Astrocyte of the cerebellum (primary cell): ENCODE results near the gene PALM.
"Not testable (repeated sequence)": the region's sequence is repeated elsewhere in the genome, so short reads cannot be mapped to it uniquely, and the experiment has no call there.

Experiments
- DNase-seq: peaks from one replicate; pipeline ENCODE4 v3.0.0-alpha.2; 2011; ENCODE audit warnings: low read depth
- H3K4me3 ChIP-seq: 2 replicates; pipeline ENCODE4 v1.5.1; 2011; ENCODE audit warnings: mild to moderate bottlenecking, low read depth, low read length, moderate library complexity
- CTCF ChIP-seq: IDR thresholded peaks from 2 replicates; pipeline ENCODE4 v1.5.1; 2012; ENCODE audit warnings: low read length, low read depth, moderate library complexity, mild to moderate bottlenecking; ENCODE audit errors: missing control alignments
- in situ Hi-C: cut with HindIII; loops from 2 replicates; pipeline ENCODE4 v1.10.0; 2017; ENCODE audit warnings: low sequenced_read_pairs

The PALM gene

GRCh38 chr19:687569-688166 is 21.1 kb upstream of the PALM start:
- DNase-seq = no peak
- no peak overlapping the region for H3K4me3 ChIP-seq
- in situ Hi-C loops = no loop called here
- no peak for TF ChIP-seq CTCF

- H3K4me3 ChIP-seq = no peak overlapping the region
- TF ChIP-seq CTCF = no peak
- DNase-seq = no peak
- in situ Hi-C loops = no loop called here
These were observed 20.5 kb upstream of the PALM start for GRCh38 chr19:688214-688613.

GRCh38 chr19:688992-689391 is 19.7 kb upstream of the PALM start:
- TF ChIP-seq CTCF = no peak
- DNase-seq = no peak
- no peak overlapping the region for H3K4me3 ChIP-seq
- in situ Hi-C loops = no loop called here

- no peak for DNase-seq
- no peak for TF ChIP-seq CTCF
- in situ Hi-C loops = no loop called here
- H3K4me3 ChIP-seq = no peak overlapping the region
These were observed 18.5 kb upstream of the PALM start for GRCh38 chr19:690203-690602.

- in situ Hi-C loops = no loop called here
- TF ChIP-seq CTCF = no peak
- DNase-seq = no peak
- H3K4me3 ChIP-seq = no peak overlapping the region
These were observed 14.0 kb upstream of the PALM start for GRCh38 chr19:694481-695351.

- in situ Hi-C loops = no loop called here
- DNase-seq = no peak
- H3K4me3 ChIP-seq = no peak within 1 kb of the TSS
- no peak for TF ChIP-seq CTCF
These were observed 13.3 kb upstream of the PALM start, which contains the start of gene PRSS57 for GRCh38 chr19:695352-695949. Gene PRSS57, minus strand, starts transcription at chr19:695452. Its CDS starts 22 bp downstream, at chr19:695430.

GRCh38 chr19:698529-698928 is 10.2 kb upstream of the PALM start:
- H3K4me3 ChIP-seq, DNase-seq, in situ Hi-C loops: not testable (repeated sequence)

- in situ Hi-C loops, H3K4me3 ChIP-seq, DNase-seq: not testable (repeated sequence)
These were observed 8.8 kb upstream of the PALM start for GRCh38 chr19:699885-700284.

GRCh38 chr19:702847-703246 is 5.9 kb upstream of the PALM start:
- H3K4me3 ChIP-seq, in situ Hi-C loops: not testable (repeated sequence)

More at GRCh38 chr19:702847-703246, 5.9 kb upstream of the PALM start:
- not testable (repeated sequence) for DNase-seq
